ENCODE measurements around the gene FIS1.
A peak's percentile ranks its signal among the peaks of the same experiment; 100 is the strongest.

The FIS1 gene

GRCh38 chr7:101233907-101234547 lies 10.9 kb downstream of the FIS1 start:
- Histone ChIP-seq H3K27ac (ENCODE audit: low read length) (no peak overlapping the region), H3K4me3 (ENCODE audit: low read length) (no peak overlapping the region), H3K27me3 (ENCODE audit: control insufficient read depth, insufficient read depth, low read length) (no peaks in the 10 kb centered on the region), H3K36me3 (ENCODE audit: control insufficient read depth, insufficient read depth, low read length) (no peaks in the 10 kb centered on the region), H3K4me1 (ENCODE audit: control insufficient read depth, insufficient read depth, low read length) (peaks cover 10% of the 10 kb centered on the region), H3K9me3 (ENCODE audit: control insufficient read depth, insufficient read depth, low read length) (no peaks in the 10 kb centered on the region)
- WGBS (ENCODE audit: insufficient coverage, insufficient read length): no CpG with 5 or more reads among the region's 21 CpGs
- DNase-seq (ENCODE audit: low read depth, low spot score): no peak

GRCh38 chr7:101232141-101232850 lies 12.6 kb downstream of the FIS1 start:
- Histone ChIP-seq H3K4me3 (ENCODE audit: low read length) (peak overlapping the region; percentile 64), H3K4me1 (ENCODE audit: control insufficient read depth, insufficient read depth, low read length) (peaks cover 6% of the 10 kb centered on the region), H3K27me3 (ENCODE audit: control insufficient read depth, insufficient read depth, low read length) (no peaks in the 10 kb centered on the region), H3K9me3 (ENCODE audit: control insufficient read depth, insufficient read depth, low read length) (no peaks in the 10 kb centered on the region), H3K36me3 (ENCODE audit: control insufficient read depth, insufficient read depth, low read length) (no peaks in the 10 kb centered on the region), H3K27ac (ENCODE audit: low read length) (no peak overlapping the region)
- WGBS (ENCODE audit: insufficient coverage, insufficient read length): no CpG with 5 or more reads among the region's 52 CpGs
- DNase-seq (ENCODE audit: low read depth, low spot score): no peak

GRCh38 chr7:101231644-101232043 lies 13.2 kb downstream of the FIS1 start:
- no peak overlapping the region for H3K27ac ChIP-seq (ENCODE audit: low read length)
- H3K4me1 ChIP-seq (ENCODE audit: control insufficient read depth, insufficient read depth, low read length): peaks cover 6% of the 10 kb centered on the region
- no peaks in the 10 kb centered on the region for H3K27me3 ChIP-seq (ENCODE audit: control insufficient read depth, insufficient read depth, low read length)
- no peaks in the 10 kb centered on the region for H3K9me3 ChIP-seq (ENCODE audit: control insufficient read depth, insufficient read depth, low read length)
- no peak for DNase-seq (ENCODE audit: low read depth, low spot score)
- no peaks in the 10 kb centered on the region; the same call in 1 of the 2 replicates for H3K36me3 ChIP-seq (ENCODE audit: control insufficient read depth, insufficient read depth, low read length)
- no CpG with 5 or more reads among the region's 7 CpGs for WGBS (ENCODE audit: insufficient coverage, insufficient read length)
- H3K4me3 ChIP-seq (ENCODE audit: low read length): no peak overlapping the region; the same call in 1 of the 2 replicates

GRCh38 chr7:101226721-101227120 lies 18.2 kb downstream of the FIS1 start:
- Histone ChIP-seq H3K27me3 (ENCODE audit: control insufficient read depth, insufficient read depth, low read length) (no peaks in the 10 kb centered on the region), H3K9me3 (ENCODE audit: control insufficient read depth, insufficient read depth, low read length) (no peaks in the 10 kb centered on the region), H3K27ac (ENCODE audit: low read length) (no peak overlapping the region), H3K4me1 (ENCODE audit: control insufficient read depth, insufficient read depth, low read length) (peaks cover 5% of the 10 kb centered on the region), H3K4me3 (ENCODE audit: low read length) (no peak overlapping the region), H3K36me3 (ENCODE audit: control insufficient read depth, insufficient read depth, low read length) (no peaks in the 10 kb centered on the region; the same call in 1 of the 2 replicates)
- DNase-seq (ENCODE audit: low read depth, low spot score): no peak
- no CpG with 5 or more reads among the region's 9 CpGs for WGBS (ENCODE audit: insufficient coverage, insufficient read length)

GRCh38 chr7:101225650-101226049 lies 19.2 kb downstream of the FIS1 start:
- no peaks in the 10 kb centered on the region for H3K9me3 ChIP-seq (ENCODE audit: control insufficient read depth, insufficient read depth, low read length)
- DNase-seq (ENCODE audit: low read depth, low spot score): no peak
- H3K4me1 ChIP-seq (ENCODE audit: control insufficient read depth, insufficient read depth, low read length): peaks cover 2% of the 10 kb centered on the region; the same call in 1 of the 2 replicates
- no peak overlapping the region for H3K4me3 ChIP-seq (ENCODE audit: low read length)
- H3K36me3 ChIP-seq (ENCODE audit: control insufficient read depth, insufficient read depth, low read length): no peaks in the 10 kb centered on the region; the same call in 1 of the 2 replicates
- no CpG with 5 or more reads among the region's 6 CpGs for WGBS (ENCODE audit: insufficient coverage, insufficient read length)
- H3K27ac ChIP-seq (ENCODE audit: low read length): no peak overlapping the region
- H3K27me3 ChIP-seq (ENCODE audit: control insufficient read depth, insufficient read depth, low read length): no peaks in the 10 kb centered on the region

- Histone ChIP-seq H3K9me3 (ENCODE audit: control insufficient read depth, insufficient read depth, low read length) (no peaks in the 10 kb centered on the region), H3K27ac (ENCODE audit: low read length) (no peak overlapping the region), H3K27me3 (ENCODE audit: control insufficient read depth, insufficient read depth, low read length) (no peaks in the 10 kb centered on the region), H3K36me3 (ENCODE audit: control insufficient read depth, insufficient read depth, low read length) (no peaks in the 10 kb centered on the region; the same call in 1 of the 2 replicates), H3K4me3 (ENCODE audit: low read length) (no peak overlapping the region), H3K4me1 (ENCODE audit: control insufficient read depth, insufficient read depth, low read length) (0 out of 2 replicates have a peak, but pooled peaks cover 2% of the 10 kb centered on the region)
- no peak for DNase-seq (ENCODE audit: low read depth, low spot score)
- no CpG with 5 or more reads among the region's 15 CpGs for WGBS (ENCODE audit: insufficient coverage, insufficient read length)
Observed at GRCh38 chr7:101223528-101223927, 21.4 kb downstream of the FIS1 start.

GRCh38 chr7:101222275-101222830 lies 22.5 kb downstream of the FIS1 start:
- Histone ChIP-seq H3K27ac (ENCODE audit: low read length) (no peak overlapping the region), H3K36me3 (ENCODE audit: control insufficient read depth, insufficient read depth, low read length) (no peaks in the 10 kb centered on the region; the same call in 1 of the 2 replicates), H3K27me3 (ENCODE audit: control insufficient read depth, insufficient read depth, low read length) (no peaks in the 10 kb centered on the region), H3K9me3 (ENCODE audit: control insufficient read depth, insufficient read depth, low read length) (no peaks in the 10 kb centered on the region), H3K4me3 (ENCODE audit: low read length) (no peak overlapping the region), H3K4me1 (ENCODE audit: control insufficient read depth, insufficient read depth, low read length) (0 out of 2 replicates have a peak, but pooled peaks cover 2% of the 10 kb centered on the region)
- DNase-seq (ENCODE audit: low read depth, low spot score): no peak
- WGBS (ENCODE audit: insufficient coverage, insufficient read length): no CpG with 5 or more reads among the region's 27 CpGs

GRCh38 chr7:101220295-101220694 lies 24.6 kb downstream of the FIS1 start:
- no peaks in the 10 kb centered on the region for H3K27me3 ChIP-seq (ENCODE audit: control insufficient read depth, insufficient read depth, low read length)
- peaks cover 4% of the 10 kb centered on the region for H3K4me1 ChIP-seq (ENCODE audit: control insufficient read depth, insufficient read depth, low read length)
- H3K9me3 ChIP-seq (ENCODE audit: control insufficient read depth, insufficient read depth, low read length): no peaks in the 10 kb centered on the region
- no CpG with 5 or more reads among the region's 5 CpGs for WGBS (ENCODE audit: insufficient coverage, insufficient read length)
- no peak overlapping the region for H3K27ac ChIP-seq (ENCODE audit: low read length)
- no peaks in the 10 kb centered on the region; the same call in 1 of the 2 replicates for H3K36me3 ChIP-seq (ENCODE audit: control insufficient read depth, insufficient read depth, low read length)
- DNase-seq (ENCODE audit: low read depth, low spot score): no peak
- no peak overlapping the region for H3K4me3 ChIP-seq (ENCODE audit: low read length)

GRCh38 chr7:101218236-101219125 lies 26.4 kb downstream of the FIS1 start:
- no peak overlapping the region for H3K27ac ChIP-seq (ENCODE audit: low read length)
- no CpG with 5 or more reads among the region's 26 CpGs for WGBS (ENCODE audit: insufficient coverage, insufficient read length)
- peak overlapping the region; percentile 81; the same call in 1 of the 2 replicates for H3K4me3 ChIP-seq (ENCODE audit: low read length)
- H3K9me3 ChIP-seq (ENCODE audit: control insufficient read depth, insufficient read depth, low read length): no peaks in the 10 kb centered on the region
- no peak for DNase-seq (ENCODE audit: low read depth, low spot score)
- no peaks in the 10 kb centered on the region for H3K27me3 ChIP-seq (ENCODE audit: control insufficient read depth, insufficient read depth, low read length)
- H3K36me3 ChIP-seq (ENCODE audit: control insufficient read depth, insufficient read depth, low read length): no peaks in the 10 kb centered on the region
- H3K4me1 ChIP-seq (ENCODE audit: control insufficient read depth, insufficient read depth, low read length): peaks cover 4% of the 10 kb centered on the region

Measured in iPS DF 6.9 (cell line).